NCI-H2029 treated with DMSO at 0.1 percent for 48 hours (cell line): ENCODE results near the gene C6orf141.
A peak's percentile ranks its signal among the peaks of the same experiment; 100 is the strongest.

Experiments used
- DNase-seq: peaks from one replicate; lab custom pipeline; 2025; lab: John Stamatoyannopoulos, UW

C6orf141 gene

GRCh38 chr6:49540614-49541013 lies 9.9 kb upstream of the C6orf141 start:
- no peak for DNase-seq

- DNase-seq, result no peak
These were observed 9.2 kb upstream of the C6orf141 start for GRCh38 chr6:49541210-49541724.

DNA sequence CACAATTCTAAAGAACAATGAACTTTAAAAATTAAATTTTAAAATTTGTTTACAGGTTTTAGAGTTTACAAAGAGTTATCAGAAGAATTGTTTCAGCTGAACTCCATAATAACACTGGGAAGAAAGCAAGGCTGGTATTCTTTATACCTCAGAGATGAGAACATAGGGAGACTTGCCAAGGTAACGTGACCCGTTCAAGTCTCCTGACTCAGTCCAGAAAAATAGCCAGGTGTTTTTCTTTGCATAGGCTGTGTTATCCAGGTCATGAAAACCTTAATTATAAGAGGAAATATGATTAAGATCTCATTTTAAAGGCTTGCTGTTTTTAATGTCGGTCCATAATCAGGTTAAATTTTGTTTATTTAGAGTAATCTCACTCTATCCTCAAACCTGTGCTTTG lies 8.5 kb upstream of the C6orf141 start:
- peak; percentile 57 for DNase-seq

GRCh38 chr6:49543087-49543858 lies 7.2 kb upstream of the C6orf141 start:
- peak; percentile 92 for DNase-seq

GRCh38 chr6:49546331-49546730 lies 4.1 kb upstream of the C6orf141 start:
- no peak for DNase-seq

GRCh38 chr6:49548613-49549304 lies 1.7 kb upstream of the C6orf141 start:
- no peak for DNase-seq

DNA sequence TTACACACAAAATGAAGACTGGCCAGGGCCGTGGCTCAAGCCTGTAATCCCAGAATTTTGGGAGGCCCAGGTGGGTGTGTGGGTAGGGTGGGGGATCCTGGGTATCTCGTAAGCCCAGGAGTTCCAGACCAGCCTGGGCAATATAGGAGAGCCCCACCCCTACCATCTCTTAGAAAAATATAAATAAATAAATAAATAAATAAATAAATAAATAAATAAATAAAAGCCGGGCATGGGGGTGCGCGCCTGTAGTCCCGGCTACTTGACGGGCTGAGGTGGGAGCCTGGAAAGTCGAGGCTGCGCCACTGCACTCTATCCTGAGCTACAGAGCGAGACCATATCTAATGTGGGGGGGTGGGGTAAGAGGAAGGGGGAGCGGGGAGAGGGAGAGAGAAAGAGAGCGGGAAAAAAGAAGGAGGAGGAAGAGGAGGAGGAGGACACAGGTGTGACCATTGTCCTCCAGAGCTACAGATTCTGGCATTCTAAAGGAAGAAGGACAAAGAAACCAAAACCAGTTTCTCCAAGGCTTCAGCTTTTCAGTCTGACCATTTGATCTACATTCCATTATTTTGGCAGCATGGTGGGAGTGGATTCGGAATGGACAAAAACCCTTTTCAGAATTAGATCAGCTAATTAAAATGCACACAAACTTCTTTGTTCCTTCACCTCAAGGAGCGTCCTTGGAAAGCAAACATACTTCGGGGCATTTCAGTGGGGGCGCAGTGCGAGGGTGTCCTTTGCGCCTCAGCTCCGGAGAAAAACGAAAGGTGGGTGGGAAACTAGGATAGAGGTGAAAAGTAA lies 577 bp upstream of the C6orf141 start:
- no peak for DNase-seq

DNA sequence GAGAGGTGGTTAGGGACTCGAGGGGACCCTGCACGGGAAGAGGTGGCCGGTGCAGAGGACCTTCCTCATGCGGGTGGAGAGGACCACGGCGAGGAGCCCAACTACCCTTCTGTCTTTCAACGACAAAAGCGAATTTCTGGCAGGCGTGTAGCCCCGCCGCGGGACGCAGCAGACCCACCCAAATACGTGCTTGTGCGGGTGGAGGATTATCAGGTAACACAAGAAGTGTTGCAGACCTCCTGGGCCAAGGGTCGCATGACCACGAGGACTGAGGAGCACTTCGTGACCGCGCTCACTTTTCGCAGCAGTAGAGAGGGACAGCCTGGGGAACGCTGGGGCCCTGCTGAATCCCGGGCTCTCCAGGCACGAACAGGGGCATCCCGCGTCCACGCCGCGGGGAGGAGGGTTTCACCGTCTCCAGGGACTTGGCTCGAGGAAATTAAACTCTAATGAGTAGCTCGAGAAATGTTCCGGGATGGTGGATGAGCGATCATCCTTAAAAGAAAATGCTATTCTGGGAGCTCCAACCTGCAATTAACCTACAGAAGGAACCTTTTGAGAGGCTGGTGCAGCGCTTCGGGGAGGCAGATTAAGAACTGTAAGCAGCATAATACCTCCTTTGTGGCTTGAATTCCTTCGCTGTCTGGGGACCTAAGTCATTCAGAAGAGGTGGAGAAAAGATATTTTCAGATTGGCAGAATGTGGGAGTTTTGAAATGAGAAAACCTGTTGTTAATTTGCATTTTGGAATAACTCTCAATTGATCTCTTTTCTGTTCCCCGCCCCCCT lies 804 bp downstream of the C6orf141 start:
- DNase-seq, result no peak

DNA sequence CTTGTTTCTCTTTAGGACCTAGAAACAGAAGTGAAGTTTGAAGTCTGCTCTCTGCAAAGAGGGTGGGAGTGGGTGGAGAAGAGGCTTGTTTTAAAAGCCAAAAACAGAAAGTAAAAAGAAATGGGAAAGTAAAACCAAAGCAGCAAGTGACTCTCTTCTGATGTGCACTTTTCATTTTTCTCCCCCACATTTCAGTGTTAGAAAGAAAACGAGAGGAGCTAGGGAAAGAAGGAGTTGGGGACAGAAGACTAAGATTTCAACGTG lies 1.3 kb downstream of the C6orf141 start:
- DNase-seq, result no peak

DNA sequence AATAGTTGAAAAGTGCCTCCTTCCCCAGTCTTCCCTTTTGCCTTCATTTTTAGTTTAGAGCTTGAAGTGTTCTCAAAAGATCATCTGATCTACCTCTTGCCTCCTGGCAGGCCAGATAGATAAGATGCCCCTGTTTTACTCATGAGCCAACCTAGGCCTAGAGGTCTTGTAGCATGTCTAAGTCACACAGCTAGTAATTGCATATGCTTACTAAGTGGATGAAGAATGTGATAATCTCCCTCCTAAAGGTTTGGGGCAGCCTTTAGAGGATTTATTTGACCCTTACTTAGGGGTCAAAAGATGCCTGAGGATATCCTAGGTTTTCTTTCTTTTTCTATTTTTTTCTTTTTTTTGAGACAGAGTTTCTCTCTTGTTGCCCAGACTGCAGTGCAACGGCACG lies 2.1 kb downstream of the C6orf141 start:
- DNase-seq, result no peak

GRCh38 chr6:49553384-49553783 lies 2.9 kb downstream of the C6orf141 start:
- no peak for DNase-seq

GRCh38 chr6:49555951-49556350 lies 5.5 kb downstream of the C6orf141 start:
- DNase-seq, result no peak

DNA sequence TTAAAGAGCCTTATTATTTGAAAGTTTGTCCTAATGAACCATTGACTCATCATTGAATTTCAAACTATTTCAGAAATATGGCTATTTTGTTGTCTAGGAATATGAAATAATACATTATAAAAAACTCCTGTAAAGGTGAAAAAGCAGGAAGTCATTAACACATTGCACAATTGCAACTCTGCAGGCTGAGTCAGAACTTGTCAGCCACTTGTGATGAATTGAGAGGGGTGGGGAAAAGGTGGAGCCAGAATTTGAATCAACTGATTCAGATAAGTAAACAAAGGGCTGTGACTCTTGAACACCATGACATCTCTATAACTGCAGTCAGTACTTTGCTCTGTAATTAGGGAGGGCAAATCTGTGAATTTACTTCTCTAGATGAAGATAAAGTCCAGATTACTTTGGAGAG lies 6.0 kb downstream of the C6orf141 start:
- DNase-seq, result peak; percentile 70

DNA sequence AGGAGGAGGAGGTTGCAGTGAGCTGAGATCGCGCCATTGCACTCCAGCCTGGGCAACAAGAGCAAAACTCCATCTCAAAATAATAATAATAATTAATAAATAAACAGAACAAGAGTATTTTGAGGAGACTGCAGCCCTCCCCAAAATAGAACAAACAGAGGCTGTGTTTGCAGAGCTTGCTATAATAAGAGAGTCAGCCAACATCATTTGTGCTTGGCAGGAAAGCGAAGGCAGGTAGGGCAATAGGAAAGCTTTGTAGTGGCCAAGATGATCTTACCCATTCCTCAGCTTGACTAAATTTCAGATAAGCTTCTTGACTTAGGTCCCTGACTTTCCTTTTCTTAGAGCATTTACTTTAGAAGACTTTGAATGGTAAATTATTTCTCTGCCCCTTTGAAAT lies 6.7 kb downstream of the C6orf141 start:
- peak; percentile 14 for DNase-seq

GRCh38 chr6:49558238-49558637 lies 7.8 kb downstream of the C6orf141 start:
- DNase-seq, result no peak

DNA sequence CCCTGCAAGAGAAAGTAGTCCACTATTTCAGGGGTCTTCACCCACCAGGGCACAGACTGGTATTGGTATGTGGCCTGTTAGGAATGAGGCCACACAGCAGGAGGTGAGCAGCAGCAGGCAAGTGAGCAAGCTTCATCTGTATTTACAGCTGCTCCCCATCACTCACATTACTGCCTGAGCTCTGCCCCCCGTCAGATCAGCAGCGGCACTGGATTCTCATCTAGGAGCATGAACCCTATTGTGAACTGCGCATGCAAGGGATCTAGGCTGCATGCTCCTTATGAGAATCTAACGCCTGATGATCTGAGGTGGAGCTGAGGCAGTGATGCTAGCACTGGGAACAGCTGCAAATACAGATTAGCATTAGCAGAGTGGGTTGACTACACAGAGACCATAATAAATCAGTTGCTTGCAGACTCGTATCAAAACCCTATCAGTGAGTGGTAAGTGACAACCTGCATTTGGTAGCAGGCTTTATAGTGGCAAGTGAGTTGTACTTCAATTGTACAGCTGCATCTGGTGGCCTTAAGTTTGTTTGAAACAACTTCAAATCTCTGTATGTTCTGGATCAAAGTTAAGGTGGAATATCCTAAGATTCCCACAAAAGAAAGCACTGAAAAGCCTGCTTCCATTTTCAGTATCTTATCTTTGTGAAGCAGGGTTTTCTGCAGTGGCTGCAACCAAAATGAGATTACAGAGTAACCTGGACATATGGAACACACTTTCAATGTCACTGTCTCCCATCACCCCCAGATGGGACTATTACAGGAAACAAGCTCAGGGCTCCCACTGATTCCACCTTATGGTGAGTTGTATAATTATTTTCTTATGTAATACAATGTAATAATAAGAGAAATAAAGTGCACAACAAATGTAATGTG lies 12.8 kb downstream of the C6orf141 start:
- no peak for DNase-seq

- no peak for DNase-seq
These were observed 14.1 kb downstream of the C6orf141 start for GRCh38 chr6:49564552-49564951.

DNA sequence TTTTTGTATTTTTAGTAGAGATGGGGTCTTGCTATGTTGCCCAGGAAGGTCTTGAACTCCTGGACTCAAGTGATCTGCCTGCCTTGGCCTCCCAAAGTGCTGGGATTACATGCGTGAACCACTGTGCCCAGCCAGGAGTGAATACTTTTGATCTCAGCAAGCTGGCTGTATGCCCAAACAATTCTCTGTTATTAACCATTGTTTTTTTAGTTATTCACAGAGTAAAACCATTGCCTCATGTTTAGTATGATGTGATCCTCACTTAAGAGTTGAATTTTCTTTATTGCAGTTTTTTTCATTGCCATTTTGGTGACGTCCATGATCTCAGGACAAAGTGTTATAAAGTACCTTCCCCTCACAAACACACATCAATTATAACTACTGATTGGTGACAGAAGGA lies 14.8 kb downstream of the C6orf141 start:
- no peak for DNase-seq

DNA sequence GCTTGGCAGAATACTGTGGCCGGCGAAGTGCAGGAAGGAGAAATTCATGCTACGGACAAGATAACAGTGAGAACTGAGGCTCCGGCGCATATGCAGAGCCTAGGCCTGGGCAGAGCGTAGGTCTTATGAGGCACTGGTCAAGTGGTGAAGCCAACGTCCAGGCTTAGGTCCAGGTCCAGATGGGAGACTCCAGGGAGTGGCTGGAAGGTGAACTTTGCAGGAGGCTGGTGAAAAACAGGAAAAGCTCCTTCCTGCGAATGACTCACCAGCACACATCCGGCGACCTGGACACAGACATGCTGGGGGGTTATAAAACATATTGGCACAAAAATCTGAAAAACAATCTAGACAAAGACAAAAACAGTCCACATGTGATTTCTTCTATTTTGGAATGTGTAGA lies 15.4 kb downstream of the C6orf141 start:
- no peak for DNase-seq

GRCh38 chr6:49570474-49571079 lies 20.1 kb downstream of the C6orf141 start:
- DNase-seq, result no peak

GRCh38 chr6:49576618-49577017 lies 26.1 kb downstream of the C6orf141 start:
- DNase-seq, result no peak
